Calu3 (cell line): ENCODE data around the gene SIGLEC9. TPM values are rescaled to one million over a fixed set of nuclear protein-coding genes. Genes with fewer than 3 reads are reported as not detected.
A peak's percentile ranks its signal among the peaks of the same experiment; 100 is the strongest.

Experiments used
- BruUV-seq: library from RNA; stranded (reverse); fragments of 400-500 nt; replicated peaks from 2 replicates; lab custom pipeline; 2021; lab: Mats Ljungman, UMichigan
- CTCF ChIA-PET: fragments of 300-600 bp; sonication (Branson Sonifier 250); formaldehyde crosslinking; loops from one replicate; lab custom pipeline; 2022; ENCODE audit warnings: antibody characterized with exemption; lab: Charles Lee
- DNase-seq: peaks from one replicate; pipeline ENCODE4 v3.0.0; 2022
- H3K27ac Mint-ChIP-seq: one replicate; pipeline ENCODE4 v1.8.0; 2022; ENCODE audit warnings: mixed read lengths; ENCODE audit not compliant: unreplicated experiment
- H3K27me3 Mint-ChIP-seq: one replicate; pipeline ENCODE4 v1.8.0; 2022; ENCODE audit warnings: mixed read lengths; ENCODE audit not compliant: unreplicated experiment
- H3K36me3 Mint-ChIP-seq: one replicate; pipeline ENCODE4 v1.8.0; 2022; ENCODE audit warnings: mild to moderate bottlenecking, moderate library complexity, mixed read lengths; ENCODE audit not compliant: insufficient read depth, unreplicated experiment
- H3K4me1 Mint-ChIP-seq: one replicate; pipeline ENCODE4 v1.8.0; 2022; ENCODE audit warnings: mild to moderate bottlenecking, low read depth, mixed read lengths; ENCODE audit not compliant: unreplicated experiment
- H3K4me3 Mint-ChIP-seq: one replicate; pipeline ENCODE4 v1.8.0; 2022; ENCODE audit warnings: mild to moderate bottlenecking, low read depth, moderate library complexity, mixed read lengths; ENCODE audit not compliant: unreplicated experiment
- H3K9me3 Mint-ChIP-seq: one replicate; pipeline ENCODE4 v1.8.0; 2022; ENCODE audit warnings: low read depth, mixed read lengths; ENCODE audit not compliant: unreplicated experiment
- CTCF ChIP-seq: fragments of 200-600 bp; IDR thresholded peaks from one replicate; pipeline ENCODE4 v1.8.0; 2022; ENCODE audit warnings: antibody characterized with exemption; ENCODE audit not compliant: unreplicated experiment
- intact Hi-C: fragments of 100-400 bp; cut with micrococcal nuclease; formaldehyde crosslinking; loops from one replicate; pipeline ENCODE4 v1.10.0; 2022; ENCODE audit not compliant: unreplicated experiment
- total RNA-seq: library from RNA; stranded (reverse); gene quantifications from 2 replicates; pipeline ENCODE4 v1.2.3, GENCODE V29; 2022

SIGLEC9 gene
- total RNA-seq, 1 experiment from 2014 or later: not detected

GRCh38 chr19:51093101-51093500 lies 31.6 kb upstream of the SIGLEC9 start:
- intact Hi-C loops: no loop called here
- peaks cover 27% of the 10 kb centered on the region for H3K36me3 Mint-ChIP-seq
- no peaks in the 10 kb centered on the region for H3K9me3 Mint-ChIP-seq
- no peak for DNase-seq
- no TSS peak for BruUV-seq
- CTCF ChIA-PET: interaction anchor here (2.3 to 3.6 kb wide), 2 partner anchors 73 to 76 kb away, joined by 18 to 32 read pairs; partner anchors contain the start of gene KLK10
- peaks cover 46% of the 10 kb centered on the region for H3K4me1 Mint-ChIP-seq
- H3K4me3 Mint-ChIP-seq: no peak overlapping the region
- H3K27ac Mint-ChIP-seq: no peak overlapping the region
- no peaks in the 10 kb centered on the region for H3K27me3 Mint-ChIP-seq
- TF ChIP-seq CTCF: no peak

GRCh38 chr19:51093510-51094345 lies 31.0 kb upstream of the SIGLEC9 start:
- CTCF ChIA-PET: interaction anchor here (1.4 to 3.6 kb wide), 3 partner anchors 68 to 76 kb away, joined by 3 to 32 read pairs (median 18); partner anchors contain the start of gene KLK10
- peak; percentile 26 for DNase-seq
- Mint-ChIP-seq H3K27me3 (no peaks in the 10 kb centered on the region), H3K4me3 (no peak overlapping the region), H3K4me1 (peaks cover 46% of the 10 kb centered on the region), H3K27ac (peak overlapping the region; percentile 27), H3K9me3 (no peaks in the 10 kb centered on the region), H3K36me3 (peaks cover 29% of the 10 kb centered on the region)
- no peak for TF ChIP-seq CTCF
- BruUV-seq: no TSS peak
- intact Hi-C loops: no loop called here

GRCh38 chr19:51094696-51095279 lies 29.9 kb upstream of the SIGLEC9 start:
- TF ChIP-seq CTCF: peak; percentile 95
- H3K27ac Mint-ChIP-seq: peak overlapping the region; percentile 27
- intact Hi-C loops: loop anchor here (5.0 kb wide), 2 partner anchors 187 to 292 kb away; no protein-coding TSS in a partner anchor
- H3K9me3 Mint-ChIP-seq: no peaks in the 10 kb centered on the region
- CTCF ChIA-PET: interaction anchor here (0.6 to 3.6 kb wide), 9 partner anchors 69 to 506 kb away, joined by 3 to 32 read pairs (median 4); partner anchors contain the start of gene KLK10
- peaks cover 38% of the 10 kb centered on the region for H3K36me3 Mint-ChIP-seq
- no peak overlapping the region for H3K4me3 Mint-ChIP-seq
- peaks cover 46% of the 10 kb centered on the region for H3K4me1 Mint-ChIP-seq
- no peaks in the 10 kb centered on the region for H3K27me3 Mint-ChIP-seq
- BruUV-seq: no TSS peak
- peak; percentile 56 for DNase-seq

GRCh38 chr19:51096473-51097165 lies 28.1 kb upstream of the SIGLEC9 start:
- Mint-ChIP-seq H3K27me3 (no peaks in the 10 kb centered on the region), H3K4me3 (no peak overlapping the region), H3K4me1 (peaks cover 38% of the 10 kb centered on the region), H3K27ac (no peak overlapping the region), H3K9me3 (no peaks in the 10 kb centered on the region), H3K36me3 (peaks cover 35% of the 10 kb centered on the region)
- CTCF ChIA-PET: interaction anchor here (0.9 to 1.9 kb wide), 5 partner anchors 76 to 540 kb away, joined by 3 to 37 read pairs (median 9); no protein-coding TSS in a partner anchor
- intact Hi-C loops: loop anchor here (1.0 to 5.0 kb wide), 4 partner anchors 75 to 294 kb away; no protein-coding TSS in a partner anchor
- no TSS peak for BruUV-seq
- peak; percentile 39 for DNase-seq
- TF ChIP-seq CTCF: peak; percentile 61
